ENCODE results near the gene SMAD3. TPM values are rescaled to one million over a fixed set of nuclear protein-coding genes. Genes with fewer than 3 reads are reported as not detected.

SMAD3 gene
- total and polyA plus RNA-seq, 2 of the 8 experiments (the other 6 are each of a cell fraction or from before 2014, with no cell fraction given): 10.1 to 12.4 TPM

- TF ChIP-seq EZH2 (IDR thresholded peaks at IDR 0.05; ENCODE audit: low read depth, low read length, severe bottlenecking) (no peak), JUND (IDR thresholded peaks at IDR 0.05; ENCODE audit: low read length) (no peak), ASH2L (IDR thresholded peaks at IDR 0.05; ENCODE audit: low read length) (no peak), BRCA1 (IDR thresholded peaks at IDR 0.05; ENCODE audit: low read depth, low read length) (no peak)
Observed at GRCh38 chr15:67167091-67167490, 101.7 kb downstream of the SMAD3 start (continued).

Measured in H1 (cell line).